Thoracic aorta (tissue), 2 donors: ENCODE measurements around the gene GNA12. TPM values are rescaled to one million over a fixed set of nuclear protein-coding genes. Genes with fewer than 3 reads are reported as not detected.
A peak's percentile ranks its signal among the peaks of the same experiment; 100 is the strongest.

Source experiments
- ATAC-seq: fragments of 150-250 bp; one replicate; pipeline ENCODE4 v1.8.0; 2017; ENCODE audit warnings: low read depth; ENCODE audit not compliant: insufficient number of reproducible peaks, low FRiP score
- DNase-seq: peaks from one replicate; pipeline ENCODE4 v3.0.0-alpha.2; 2020; ENCODE audit warnings: low spot score
- H3K27ac ChIP-seq, 2 donors: fragments of 200-600 bp; sonication (generic); 1 replicate in 1 of 2; 2 replicates in 1 of 2; pipeline ENCODE4 v1.5.1; 2016; ENCODE audit warnings: mild to moderate bottlenecking in 2 of 2, moderate library complexity in 2 of 2
- H3K27me3 ChIP-seq: fragments of 200-600 bp; sonication (generic); replicated peaks from 2 replicates; pipeline ENCODE4 v1.6.0; 2016; ENCODE audit warnings: mild to moderate bottlenecking; ENCODE audit not compliant: insufficient read depth
- H3K36me3 ChIP-seq: fragments of 200-600 bp; sonication (generic); one replicate; pipeline ENCODE4 v1.5.1; 2016
- H3K4me1 ChIP-seq, 2 donors: fragments of 200-600 bp; sonication (generic); 1 replicate in 1 of 2; 2 replicates in 1 of 2; pipeline versions ENCODE4 v1.5.1 to v1.6.0; 2016; ENCODE audit warnings: low read depth in 2 of 2, mild to moderate bottlenecking in 1 of 2; ENCODE audit not compliant: control insufficient read depth in 1 of 2
- H3K4me3 ChIP-seq: fragments of 200-600 bp; sonication (generic); 2 replicates; pipeline ENCODE4 v1.5.1; 2016; ENCODE audit warnings: mild to moderate bottlenecking
- H3K9me3 ChIP-seq: fragments of 200-600 bp; sonication (generic); 2 replicates; pipeline ENCODE4 v1.5.1; 2016
- total RNA-seq, 2 donors: library from RNA; depleted of rRNA; stranded (reverse); fragments of >200 nt; gene quantifications; one replicate each; pipeline versions ENCODE4 v1.1.0 to v1.2.3, GENCODE V29; 2016
- TF ChIP-seq, protein P1 (sequence below): fragments of 200-600 bp; sonication (generic); IDR thresholded peaks from one replicate; pipeline ENCODE4 v1.5.1; 2019; ENCODE audit warnings: antibody characterized with exemption

The GNA12 gene
- total RNA-seq, 2 donors from 2014 or later: 27.6 to 48.8 TPM

DNA sequence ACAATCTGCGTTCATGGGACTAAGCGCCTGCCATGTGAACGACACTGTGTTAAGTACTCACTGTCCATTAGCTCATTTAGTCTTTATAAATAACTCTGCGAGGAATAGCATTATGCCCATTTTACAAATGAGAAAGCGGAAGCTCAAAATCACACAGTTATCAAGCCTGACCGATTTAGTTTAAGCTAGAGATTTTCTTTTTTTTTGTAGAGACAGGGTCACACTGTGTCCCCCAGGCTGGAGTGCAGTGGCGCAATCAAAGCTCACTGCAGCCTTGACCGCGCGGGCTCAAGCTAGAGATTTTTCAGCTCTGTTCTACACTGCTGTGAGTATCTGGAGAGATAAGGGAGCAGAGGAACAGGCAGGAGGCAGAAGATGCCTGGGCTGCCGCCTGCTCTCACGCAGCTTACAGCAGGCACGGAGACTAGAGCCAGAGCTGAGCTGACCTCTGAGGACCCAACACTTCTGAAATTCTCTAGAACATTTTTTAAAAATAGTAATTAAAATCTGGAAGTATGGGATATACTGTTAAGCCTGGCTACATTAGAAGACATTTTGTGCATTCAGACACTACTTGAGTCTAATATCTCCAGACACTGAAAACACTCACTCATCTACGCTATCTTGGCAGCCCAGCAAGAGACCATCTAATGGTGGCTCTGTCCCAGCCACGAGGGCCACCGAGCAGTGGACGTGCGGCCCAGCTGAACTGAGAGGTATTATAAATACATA, 38.7 kb downstream of the GNA12 start:
- H3K4me1 ChIP-seq: peaks cover 16 to 35% of the 10 kb centered on the region in 2 donors
- H3K9me3 ChIP-seq: no peaks in the 10 kb centered on the region
- TF ChIP-seq, protein P1, sequence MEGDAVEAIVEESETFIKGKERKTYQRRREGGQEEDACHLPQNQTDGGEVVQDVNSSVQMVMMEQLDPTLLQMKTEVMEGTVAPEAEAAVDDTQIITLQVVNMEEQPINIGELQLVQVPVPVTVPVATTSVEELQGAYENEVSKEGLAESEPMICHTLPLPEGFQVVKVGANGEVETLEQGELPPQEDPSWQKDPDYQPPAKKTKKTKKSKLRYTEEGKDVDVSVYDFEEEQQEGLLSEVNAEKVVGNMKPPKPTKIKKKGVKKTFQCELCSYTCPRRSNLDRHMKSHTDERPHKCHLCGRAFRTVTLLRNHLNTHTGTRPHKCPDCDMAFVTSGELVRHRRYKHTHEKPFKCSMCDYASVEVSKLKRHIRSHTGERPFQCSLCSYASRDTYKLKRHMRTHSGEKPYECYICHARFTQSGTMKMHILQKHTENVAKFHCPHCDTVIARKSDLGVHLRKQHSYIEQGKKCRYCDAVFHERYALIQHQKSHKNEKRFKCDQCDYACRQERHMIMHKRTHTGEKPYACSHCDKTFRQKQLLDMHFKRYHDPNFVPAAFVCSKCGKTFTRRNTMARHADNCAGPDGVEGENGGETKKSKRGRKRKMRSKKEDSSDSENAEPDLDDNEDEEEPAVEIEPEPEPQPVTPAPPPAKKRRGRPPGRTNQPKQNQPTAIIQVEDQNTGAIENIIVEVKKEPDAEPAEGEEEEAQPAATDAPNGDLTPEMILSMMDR: no peak
- H3K36me3 ChIP-seq: no peaks in the 10 kb centered on the region
- H3K27ac ChIP-seq: no peak overlapping the region
- no peak for DNase-seq
- H3K27me3 ChIP-seq: no peaks in the 10 kb centered on the region
- H3K4me3 ChIP-seq: no peak overlapping the region
- ATAC-seq: no peak

DNA sequence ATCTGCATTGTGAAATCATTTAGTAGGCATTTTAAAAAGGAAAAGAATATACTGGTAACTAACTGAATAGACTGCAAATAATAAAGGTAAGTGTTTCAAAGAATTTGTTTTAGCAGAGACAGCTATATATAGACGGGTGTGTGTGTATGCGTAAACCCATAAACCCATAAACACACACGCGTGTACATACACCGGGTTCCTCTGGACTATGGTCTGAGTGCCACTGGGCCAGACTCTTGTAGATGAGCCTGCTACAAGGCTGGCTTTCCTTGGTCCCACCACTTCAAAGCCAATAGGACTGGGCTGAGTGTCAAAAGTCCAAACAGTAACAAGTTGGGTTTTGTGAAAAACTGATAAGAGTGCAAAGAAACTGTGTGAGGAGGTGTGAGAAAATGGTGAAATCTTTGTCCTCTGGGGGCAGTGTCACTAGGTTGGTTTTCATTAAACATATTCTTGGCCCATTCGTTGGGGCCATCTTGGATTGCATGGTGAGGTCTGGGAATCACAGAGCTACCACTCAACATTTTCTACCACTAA, 39.8 kb downstream of the GNA12 start:
- TF ChIP-seq, protein P1: no peak
- Histone ChIP-seq H3K9me3 (no peaks in the 10 kb centered on the region), H3K4me1 (peaks cover 16 to 35% of the 10 kb centered on the region in 2 donors), H3K27ac (no peak overlapping the region), H3K36me3 (no peaks in the 10 kb centered on the region), H3K27me3 (no peaks in the 10 kb centered on the region), H3K4me3 (no peak overlapping the region)
- ATAC-seq: no peak
- no peak for DNase-seq

DNA sequence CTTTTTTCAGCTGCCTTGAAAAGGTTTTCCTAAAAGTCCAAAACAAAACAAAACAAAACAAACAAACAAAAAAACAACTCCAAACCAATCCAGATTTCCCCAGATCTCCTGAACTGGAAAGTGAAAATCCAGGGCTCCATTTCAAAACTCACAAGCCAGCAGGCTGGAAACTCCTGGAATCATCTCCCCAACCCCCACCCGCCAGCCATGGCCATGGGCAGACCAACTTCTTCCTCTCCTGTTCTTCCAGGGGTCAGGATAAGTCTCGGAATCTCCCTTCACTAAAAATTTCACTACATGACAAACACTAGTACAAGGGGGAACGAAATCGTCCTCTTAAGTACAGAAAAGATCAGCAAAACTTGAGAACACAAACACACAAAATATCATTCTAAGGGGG, 40.4 kb downstream of the GNA12 start:
- Histone ChIP-seq H3K9me3 (no peaks in the 10 kb centered on the region), H3K27me3 (no peaks in the 10 kb centered on the region), H3K27ac (no peak overlapping the region), H3K4me1 (peaks cover 16 to 35% of the 10 kb centered on the region in 2 donors), H3K4me3 (no peak overlapping the region), H3K36me3 (no peaks in the 10 kb centered on the region)
- no peak for ATAC-seq
- no peak for DNase-seq
- TF ChIP-seq, protein P1: no peak

DNA sequence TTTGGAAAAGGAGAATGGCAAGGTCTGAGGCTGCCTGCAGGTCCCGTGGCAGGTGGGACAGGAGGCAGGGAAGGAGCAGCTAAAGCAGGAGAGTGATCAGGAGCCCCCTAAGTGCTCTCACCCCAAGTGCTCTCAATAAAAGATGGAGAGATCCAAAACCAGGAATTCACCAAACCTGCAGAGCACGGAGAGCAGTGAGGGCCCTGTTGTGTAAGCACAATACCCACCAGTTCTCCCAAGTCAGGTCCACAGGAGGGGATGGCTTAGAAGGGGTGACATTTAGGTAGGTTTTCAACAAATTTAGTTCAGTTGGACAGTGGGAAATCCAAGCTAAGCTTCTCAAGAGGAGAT, 40.8 kb downstream of the GNA12 start:
- Histone ChIP-seq H3K4me1 (peaks cover 16 to 35% of the 10 kb centered on the region in 2 donors), H3K4me3 (peak overlapping the region; percentile 60), H3K27ac (peak overlapping the region; percentile 36 to 67), H3K27me3 (no peaks in the 10 kb centered on the region), H3K9me3 (no peaks in the 10 kb centered on the region), H3K36me3 (no peaks in the 10 kb centered on the region)
- TF ChIP-seq, protein P1: no peak
- ATAC-seq: no peak
- no peak for DNase-seq

DNA sequence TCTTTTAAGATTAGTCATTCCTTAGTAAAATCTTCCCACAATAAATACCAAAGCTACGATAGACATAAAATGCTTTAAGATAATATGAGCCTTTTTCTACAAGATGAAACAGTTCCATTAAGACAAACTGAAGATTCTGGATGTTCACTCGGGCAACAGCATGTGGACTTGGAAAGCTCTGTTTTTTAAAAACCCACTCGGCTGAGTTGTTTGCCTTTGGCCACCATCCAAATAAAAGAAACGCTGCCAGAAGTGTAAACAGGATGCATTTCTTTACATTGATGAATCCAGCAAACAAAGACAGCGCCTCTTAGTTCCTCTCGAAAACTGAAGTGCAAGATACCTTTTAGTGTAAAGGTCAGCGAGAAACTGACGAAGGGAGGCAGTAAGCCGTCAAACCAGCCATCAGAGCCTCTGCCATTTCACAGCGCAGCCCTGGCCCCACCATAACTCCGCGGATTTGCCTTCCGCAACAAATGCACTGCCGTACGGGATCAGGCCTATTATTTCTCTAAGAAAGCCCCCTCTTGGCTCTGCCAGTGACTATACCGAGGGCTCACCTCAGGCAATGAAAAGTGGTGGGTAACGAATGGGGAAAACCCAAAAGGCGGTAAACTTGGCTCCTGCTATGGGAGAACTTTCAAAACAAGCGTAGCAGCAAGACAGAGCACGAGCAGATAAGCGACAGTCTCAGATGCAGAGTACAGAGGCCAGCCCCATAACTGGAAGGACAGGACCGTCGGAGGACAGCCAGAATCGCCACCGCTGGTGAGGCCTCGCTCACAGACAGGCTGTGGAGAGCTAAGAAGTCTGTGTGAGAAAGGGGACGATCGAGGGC, 41.4 kb downstream of the GNA12 start:
- Histone ChIP-seq H3K36me3 (no peaks in the 10 kb centered on the region), H3K4me3 (peak overlapping the region; percentile 60), H3K4me1 (peaks cover 16 to 35% of the 10 kb centered on the region in 2 donors), H3K27me3 (no peaks in the 10 kb centered on the region), H3K27ac (peak overlapping the region; percentile 36 to 67), H3K9me3 (no peaks in the 10 kb centered on the region)
- TF ChIP-seq, protein P1: no peak
- ATAC-seq (no peak), DNase-seq (no peak)
